Natural killer cell (primary cell): ENCODE measurements around the gene STX10. TPM values are rescaled to one million over a fixed set of nuclear protein-coding genes. Genes with fewer than 3 reads are reported as not detected.

Source experiments
- ATAC-seq, 3 donors: fragments of 150-1000 bp in 2 of 3; fragments of 200-7000 bp in 1 of 3; cut with Tn5 transposase; 1 replicate in 1 of 3; 2 replicates in 2 of 3; pipeline ENCODE4 v1.10.0; 2021; ENCODE audit warnings: mild to moderate bottlenecking in 2 of 3, moderate library complexity in 2 of 3
- DNase-seq, 2 donors: peaks; one replicate each; pipeline versions ENCODE4 v3.0.0 to v3.0.0-alpha.2; 2013 to 2021; ENCODE audit warnings: mixed read lengths in 1 of 2
- H3K27ac ChIP-seq: one replicate; pipeline ENCODE4 v1.5.1; 2013; ENCODE audit warnings: mild to moderate bottlenecking, low read length
- H3K27me3 ChIP-seq: one replicate; pipeline ENCODE4 v1.6.1; 2013; ENCODE audit warnings: low read length; ENCODE audit not compliant: control insufficient read depth, insufficient read depth
- H3K36me3 ChIP-seq: one replicate; pipeline ENCODE4 v1.6.1; 2013; ENCODE audit warnings: low read length; ENCODE audit not compliant: control insufficient read depth, insufficient read depth
- H3K4me1 ChIP-seq: one replicate; pipeline ENCODE4 v1.6.1; 2013; ENCODE audit warnings: low read length; ENCODE audit not compliant: control insufficient read depth, insufficient read depth
- H3K4me3 ChIP-seq: one replicate; pipeline ENCODE4 v1.5.1; 2013; ENCODE audit warnings: low read length
- H3K9me3 ChIP-seq: one replicate; pipeline ENCODE4 v1.6.1; 2013; ENCODE audit warnings: low read length; ENCODE audit not compliant: control insufficient read depth, insufficient read depth
- H3K27ac Mint-ChIP-seq, 2 donors: one replicate each; pipeline ENCODE4 v1.8.0; 2022; ENCODE audit warnings: mild to moderate bottlenecking in 2 of 2, mixed read lengths in 2 of 2, moderate library complexity in 1 of 2
- H3K27me3 Mint-ChIP-seq, 2 donors: one replicate each; pipeline ENCODE4 v1.8.0; 2022; ENCODE audit warnings: low read depth in 2 of 2, mixed read lengths in 2 of 2
- H3K36me3 Mint-ChIP-seq: one replicate; pipeline ENCODE4 v1.8.0; 2022; ENCODE audit warnings: mixed read lengths
- H3K4me1 Mint-ChIP-seq, 2 donors: one replicate each; pipeline ENCODE4 v1.8.0; 2022; ENCODE audit warnings: mixed read lengths in 2 of 2
- H3K4me3 Mint-ChIP-seq: one replicate; pipeline ENCODE4 v1.8.0; 2022; ENCODE audit warnings: mild to moderate bottlenecking, moderate library complexity, mixed read lengths
- H3K9me3 Mint-ChIP-seq, 2 donors: one replicate each; pipeline ENCODE4 v1.8.0; 2022; ENCODE audit warnings: mixed read lengths in 2 of 2
- CTCF ChIP-seq: fragments of 200-600 bp; IDR thresholded peaks from one replicate; pipeline ENCODE4 v1.8.0; 2022; ENCODE audit warnings: antibody characterized with exemption
- WGBS: methylation state at CpG from one replicate; pipeline ENCODE4 v1.1.7; 2013; ENCODE audit warnings: missing lambda C conversion rate; ENCODE audit not compliant: insufficient coverage; 5-methylcytosine and 5-hydroxymethylcytosine counted together
- intact Hi-C: fragments of 100-400 bp; cut with micrococcal nuclease; formaldehyde crosslinking; loops from one replicate; pipeline ENCODE4 v1.14.2; 2022
- total RNA-seq, 4 donors: library from RNA; stranded (reverse); fragments of 120-200 nt in 1 of 4; gene quantifications; one replicate each; pipeline versions ENCODE4 v1.2.3 to v1.2.4, GENCODE V29; 2013 to 2022

The STX10 gene
- total RNA-seq, 3 donors from 2014 or later (not counting 1 experiment from before 2014, with no cell fraction given): 39.2 to 46.9 (median 42.0) TPM

DNA sequence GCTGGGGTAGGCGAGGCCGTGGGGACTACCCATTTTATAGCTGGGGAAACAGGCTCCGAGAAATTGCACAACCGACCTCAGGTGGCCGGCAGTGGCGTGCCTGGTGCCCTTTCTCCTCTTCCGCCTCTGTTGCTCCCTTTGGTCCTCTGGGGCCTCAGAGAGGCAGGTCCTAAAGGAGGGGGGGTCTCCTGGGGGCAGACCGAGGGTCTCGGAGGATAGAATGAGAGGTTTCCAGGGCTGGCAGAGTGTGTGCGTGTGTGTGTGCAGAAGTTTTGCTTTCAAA lies 11.3 kb downstream of the STX10 start:
- intact Hi-C loops: no loop called here
- no peak overlapping the region for H3K27ac Mint-ChIP-seq
- no peaks in the 10 kb centered on the region for H3K4me1 Mint-ChIP-seq
- no peaks in the 10 kb centered on the region for H3K9me3 Mint-ChIP-seq
- H3K9me3 ChIP-seq: no peaks in the 10 kb centered on the region
- no peak overlapping the region for H3K4me3 Mint-ChIP-seq
- peaks cover 38% of the 10 kb centered on the region for H3K36me3 ChIP-seq
- WGBS: 92% methylated on average over 10 of the region's 10 CpGs
- DNase-seq (no peak), ATAC-seq (no peak)
- H3K27ac ChIP-seq: no peak overlapping the region
- H3K4me3 ChIP-seq: no peak overlapping the region
- TF ChIP-seq CTCF: no peak
- no peaks in the 10 kb centered on the region for H3K36me3 Mint-ChIP-seq
- H3K4me1 ChIP-seq: no peaks in the 10 kb centered on the region
- no peaks in the 10 kb centered on the region for H3K27me3 Mint-ChIP-seq
- H3K27me3 ChIP-seq: no peaks in the 10 kb centered on the region

DNA sequence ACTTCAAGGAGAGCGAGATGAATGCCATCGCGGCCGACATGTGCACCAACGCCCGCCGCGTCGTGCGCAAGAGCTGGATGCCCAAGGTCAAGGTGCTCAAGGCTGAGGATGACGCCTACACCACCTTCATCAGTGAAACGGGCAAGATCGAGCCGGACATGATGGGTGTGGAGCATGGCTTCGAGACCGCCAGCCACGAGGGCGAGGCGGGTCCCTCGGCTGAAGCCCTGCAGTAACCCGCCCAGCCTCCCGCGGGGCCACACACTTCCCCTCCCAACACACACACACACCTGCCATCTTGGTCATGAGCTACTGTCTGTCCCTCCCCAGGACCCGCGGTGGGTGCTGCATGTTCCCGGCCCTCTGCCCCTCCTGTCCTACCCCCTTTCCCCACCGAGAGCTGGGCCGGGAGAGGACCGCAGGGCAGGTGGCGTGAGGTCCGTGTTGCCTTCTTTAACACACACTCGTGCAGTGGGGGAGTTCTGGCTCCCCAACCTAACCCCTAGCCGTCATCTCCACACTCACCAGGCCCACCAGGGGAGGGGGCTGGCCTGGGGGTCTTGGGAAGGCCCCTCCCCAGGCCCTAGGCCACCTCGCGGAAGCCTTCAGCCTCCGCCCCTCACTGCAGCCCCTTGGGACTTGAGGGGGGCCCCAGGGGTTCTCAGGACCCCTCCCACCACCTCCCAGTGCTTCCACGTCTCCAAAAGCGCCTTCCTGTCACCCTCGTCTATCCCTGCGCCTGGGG lies 11.8 kb downstream of the STX10 start:
- Mint-ChIP-seq H3K27ac (no peak overlapping the region), H3K9me3 (no peaks in the 10 kb centered on the region), H3K27me3 (no peaks in the 10 kb centered on the region), H3K36me3 (no peaks in the 10 kb centered on the region), H3K4me1 (peaks cover 3 to 4% of the 10 kb centered on the region in 2 donors), H3K4me3 (no peak overlapping the region)
- Histone ChIP-seq H3K9me3 (no peaks in the 10 kb centered on the region), H3K27me3 (no peaks in the 10 kb centered on the region), H3K4me1 (no peaks in the 10 kb centered on the region), H3K4me3 (no peak overlapping the region), H3K27ac (no peak overlapping the region), H3K36me3 (peaks cover 36% of the 10 kb centered on the region)
- DNase-seq (no peak), ATAC-seq (no peak)
- 93% methylated on average over 38 of the region's 40 CpGs for WGBS
- intact Hi-C loops: no loop called here
- no peak for TF ChIP-seq CTCF

- no peaks in the 10 kb centered on the region for H3K9me3 ChIP-seq
- peaks cover 13 to 14% of the 10 kb centered on the region in 2 donors for H3K4me1 Mint-ChIP-seq
- no peak overlapping the region for H3K4me3 Mint-ChIP-seq
- intact Hi-C loops: no loop called here
- H3K4me1 ChIP-seq: peaks cover 10% of the 10 kb centered on the region
- no peaks in the 10 kb centered on the region for H3K9me3 Mint-ChIP-seq
- H3K27ac Mint-ChIP-seq: no peak overlapping the region
- 97% methylated on average over 26 of the region's 28 CpGs for WGBS
- H3K27ac ChIP-seq: no peak overlapping the region
- H3K4me3 ChIP-seq: no peak overlapping the region
- H3K27me3 Mint-ChIP-seq: no peaks in the 10 kb centered on the region
- peaks cover 36% of the 10 kb centered on the region for H3K36me3 ChIP-seq
- no peaks in the 10 kb centered on the region for H3K27me3 ChIP-seq
- DNase-seq: no peak
- no peaks in the 10 kb centered on the region for H3K36me3 Mint-ChIP-seq
- no peak for TF ChIP-seq CTCF
- no peak for ATAC-seq
These were observed 12.8 kb downstream of the STX10 start for GRCh38 chr19:13137290-13137794.
